ENCODE measurements around the gene MED29.

DNA sequence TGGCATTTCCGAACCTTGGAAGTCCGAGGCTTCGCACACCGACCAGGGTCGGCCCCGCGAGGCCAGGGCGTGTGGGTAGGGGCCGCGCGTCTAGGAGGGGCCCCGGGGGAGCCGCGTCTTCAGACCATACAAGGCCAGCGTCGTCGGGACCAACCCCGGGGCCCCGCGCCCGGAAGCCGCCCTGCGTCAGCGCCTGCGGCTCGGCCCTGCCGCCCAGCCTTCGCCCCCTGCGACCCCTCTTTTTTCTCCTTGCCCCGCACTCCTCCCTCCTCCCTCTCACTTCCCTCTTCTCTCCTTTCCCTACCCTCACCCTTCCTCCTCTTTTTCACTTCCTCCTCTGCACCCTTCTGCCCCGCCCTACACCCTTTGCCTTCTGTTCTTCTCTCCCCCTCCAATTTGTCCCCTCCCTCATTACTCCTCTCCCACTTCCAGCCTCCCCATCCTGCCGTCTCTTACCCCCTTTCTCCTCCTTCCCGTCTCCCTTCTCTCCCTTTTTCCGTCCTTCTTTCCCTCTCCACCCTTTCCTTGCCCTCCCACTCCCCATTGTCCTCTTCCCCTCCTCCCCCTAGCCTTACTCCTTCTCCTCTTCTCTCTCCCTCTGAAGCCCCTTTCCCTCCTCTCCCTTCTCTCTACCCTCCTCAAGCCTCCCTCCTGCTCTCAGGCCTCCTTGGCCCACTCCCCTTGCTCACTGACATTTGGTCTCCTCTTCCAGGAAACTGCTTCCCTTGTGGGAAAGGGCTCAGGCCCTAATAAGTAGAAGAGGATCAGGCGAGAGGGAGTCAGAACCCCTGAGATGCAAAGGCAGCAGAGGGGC lies 19.0 kb downstream of the MED29 start:
- TF ChIP-seq CTCF (IDR thresholded peaks at IDR 0.05 in 4 of 5, conservative IDR thresholded peaks at IDR 0.05 in 1 of 5) (no peak), POLR2A (IDR thresholded peaks at IDR 0.05) (no peak)

Measured in gastrocnemius medialis (tissue), 4 donors.